Endometrial microvascular endothelial cells (primary cell): ENCODE results near the gene CETP. TPM values are rescaled to one million over a fixed set of nuclear protein-coding genes. Genes with fewer than 3 reads are reported as not detected.
"Not testable (repeated sequence)": the region's sequence is repeated elsewhere in the genome, so short reads cannot be mapped to it uniquely, and the experiment has no call there.

ENCODE experiments used
- in situ Hi-C: cut with HindIII; loops from 2 replicates; pipeline ENCODE4 v1.10.0; 2017; ENCODE audit warnings: low sequenced_read_pairs, low pct_unique_long_range_greater_than_20kb; ENCODE audit errors: inconsistent ontology term
- total RNA-seq: library from RNA; depleted of rRNA; stranded (reverse); fragments of >200 nt; gene quantifications from one replicate; pipeline ENCODE4 v1.2.3, GENCODE V29; 2015; ENCODE audit errors: inconsistent ontology term

Gene CETP
- total RNA-seq, 1 donor from 2014 or later: 14.7 TPM

- in situ Hi-C loops: no loop called here
These were observed 27.5 kb downstream of the CETP start, which contains the start of gene NLRC5 for GRCh38 chr16:56988948-56989945. Gene NLRC5, plus strand, starts transcription at chr16:56989557. Its CDS starts 31,156 bp downstream, at chr16:57020713.

- in situ Hi-C loops: no loop called here
These were observed 28.2 kb downstream of the CETP start for GRCh38 chr16:56989988-56990387.

- in situ Hi-C loops: no loop called here
These were observed 28.9 kb downstream of the CETP start for GRCh38 chr16:56990407-56991286.

DNA sequence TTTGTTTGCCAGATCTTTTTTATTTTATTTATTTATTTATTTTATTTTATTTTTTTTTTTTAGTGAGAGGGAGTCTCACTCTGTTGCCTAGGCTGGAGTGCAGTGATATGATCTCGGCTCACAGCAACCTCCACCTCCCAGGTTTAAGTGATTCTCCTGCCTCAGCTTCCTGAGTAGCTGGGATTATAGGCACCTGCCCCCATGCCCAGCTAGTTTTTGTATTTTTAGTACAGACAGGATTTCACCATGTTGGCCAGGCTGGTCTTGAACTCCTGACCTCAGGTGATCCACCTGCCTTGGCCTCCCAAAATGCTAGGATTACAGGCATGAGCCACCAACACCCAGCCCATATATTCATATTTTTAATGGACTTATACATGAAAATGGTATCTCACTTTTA lies 30.7 kb downstream of the CETP start:
- in situ Hi-C loops: not testable (repeated sequence)

DNA sequence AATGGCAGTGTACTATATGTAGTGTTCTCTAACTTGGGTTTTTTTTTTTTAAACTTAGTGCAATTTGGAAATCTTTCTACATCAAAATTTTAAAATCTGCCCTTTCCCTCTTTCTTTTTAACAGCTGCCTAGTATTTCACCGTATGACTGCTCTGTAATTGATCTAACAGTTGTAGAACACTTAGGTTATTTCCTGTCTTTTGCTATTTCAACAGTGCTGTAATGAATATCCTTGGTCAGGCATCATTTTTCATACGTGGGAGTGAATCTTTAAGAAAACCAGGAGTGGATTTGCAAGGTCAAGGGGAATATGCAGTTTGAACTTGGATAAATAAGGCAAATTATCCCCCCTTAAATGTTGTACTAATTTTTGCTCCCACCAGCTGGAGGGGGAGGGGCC lies 31.5 kb downstream of the CETP start:
- in situ Hi-C loops: no loop called here

GRCh38 chr16:56994311-56994710 lies 32.6 kb downstream of the CETP start:
- in situ Hi-C loops: no loop called here

GRCh38 chr16:56995136-56995805 lies 33.5 kb downstream of the CETP start:
- in situ Hi-C loops: no loop called here

GRCh38 chr16:56997264-56997663 lies 35.5 kb downstream of the CETP start:
- in situ Hi-C loops: no loop called here

DNA sequence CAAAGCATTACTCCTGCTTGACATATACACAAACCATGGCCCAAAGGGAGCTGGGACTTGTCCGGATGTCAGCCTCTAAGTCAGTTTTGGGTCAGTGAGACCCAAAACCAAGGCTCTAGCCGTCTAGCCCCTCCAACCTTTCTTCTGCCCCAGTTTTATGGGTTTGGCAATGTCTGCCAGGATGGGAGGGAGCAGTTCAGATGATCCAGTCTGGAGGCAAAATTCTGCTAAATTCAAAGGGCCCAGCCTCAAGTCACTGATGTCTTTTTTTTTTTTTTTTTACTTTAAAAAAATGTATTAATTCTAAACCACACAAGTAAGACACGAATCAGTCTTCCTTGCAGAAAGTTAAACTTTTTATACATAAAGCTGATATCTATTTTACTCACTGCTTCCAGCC lies 36.2 kb downstream of the CETP start:
- in situ Hi-C loops: no loop called here

- in situ Hi-C loops: no loop called here
These were observed 36.6 kb downstream of the CETP start for GRCh38 chr16:56998352-56998751.

DNA sequence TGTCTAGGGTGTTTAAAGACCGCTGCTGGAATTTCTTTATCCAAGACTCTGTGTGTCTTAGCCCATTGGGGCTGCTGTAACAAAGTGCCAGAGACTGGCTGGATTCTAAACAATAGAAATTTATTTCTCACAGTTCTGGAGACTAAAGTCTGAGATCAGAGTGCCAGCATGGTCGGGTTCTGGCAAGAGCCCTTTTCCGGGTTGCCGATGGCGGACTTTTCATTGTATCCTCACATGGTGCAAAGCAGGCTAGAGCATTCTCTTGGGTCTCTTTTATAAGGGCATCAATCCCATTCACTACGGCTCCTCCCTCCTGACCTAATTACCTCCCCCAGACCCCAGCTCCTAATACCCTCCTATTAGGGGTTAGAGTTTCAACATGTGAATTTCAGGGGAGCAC lies 37.1 kb downstream of the CETP start:
- in situ Hi-C loops: no loop called here

- in situ Hi-C loops: no loop called here
These were observed 37.9 kb downstream of the CETP start for GRCh38 chr16:56999409-57000270.

DNA sequence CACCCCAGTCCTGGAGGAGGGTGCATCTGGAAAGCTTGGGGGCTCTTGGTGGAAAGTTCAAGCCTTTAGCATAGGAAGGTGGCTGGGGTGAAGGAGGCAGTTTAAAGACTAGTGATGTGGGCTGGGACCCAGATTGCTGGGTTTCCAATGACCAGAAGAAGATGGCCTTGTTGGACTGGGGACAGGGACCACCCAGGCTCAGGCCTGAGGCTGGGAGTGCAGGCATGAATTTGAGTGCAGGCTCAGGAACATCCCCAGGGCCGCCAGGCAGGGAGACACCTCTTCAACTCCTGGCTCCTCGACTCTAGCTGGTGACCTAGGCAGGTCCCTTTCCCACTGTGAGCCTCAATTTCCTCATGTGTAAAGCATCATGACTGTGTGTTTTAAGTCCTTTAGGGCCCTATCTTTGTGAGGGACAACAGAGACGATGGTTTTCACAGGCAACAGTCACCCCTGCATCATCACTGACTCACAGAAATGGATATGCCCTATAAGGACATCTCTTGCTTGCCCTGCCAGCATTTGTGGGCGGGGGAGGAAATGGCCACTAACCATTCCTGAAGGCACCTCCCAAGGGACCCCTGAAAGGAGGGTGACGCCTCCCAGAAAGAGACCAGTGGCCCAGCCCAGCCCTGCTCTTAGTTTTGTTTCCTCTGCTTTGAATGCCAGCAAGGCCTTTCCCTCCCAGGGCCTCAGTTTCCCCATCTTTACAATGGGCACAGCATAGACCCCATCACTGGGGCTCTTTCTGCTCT lies 38.7 kb downstream of the CETP start:
- in situ Hi-C loops: no loop called here

DNA sequence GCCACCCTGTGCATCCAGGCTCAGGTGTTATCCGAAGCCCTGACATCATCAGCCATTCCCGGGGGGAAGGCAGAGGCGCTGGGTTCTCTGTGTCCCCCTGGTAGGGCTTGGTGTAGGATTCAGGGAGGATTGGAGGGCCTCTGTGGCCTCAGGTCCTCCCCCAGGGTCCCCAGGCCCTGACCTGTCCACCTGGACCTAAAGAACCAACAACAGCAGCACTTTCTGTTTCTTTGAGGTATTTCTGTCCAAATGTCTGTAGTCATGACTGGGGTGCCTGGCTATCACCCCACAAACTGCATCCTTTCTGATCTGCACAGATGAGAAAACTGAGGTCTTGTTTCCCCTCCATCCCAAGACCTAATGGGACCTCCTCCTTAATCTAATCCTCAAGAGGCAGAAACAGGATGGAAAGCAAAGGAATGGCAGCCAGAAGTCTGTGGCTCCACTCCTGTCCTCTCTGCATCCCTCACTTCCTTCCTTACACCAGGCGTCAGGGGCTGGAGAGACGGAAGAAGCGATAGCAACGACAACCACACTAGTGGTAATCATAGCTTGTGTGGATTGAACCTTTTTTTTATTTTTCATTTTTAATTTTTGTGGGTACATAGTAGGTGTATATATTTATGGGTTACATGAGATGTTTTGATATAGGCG lies 39.4 kb downstream of the CETP start:
- in situ Hi-C loops: no loop called here

DNA sequence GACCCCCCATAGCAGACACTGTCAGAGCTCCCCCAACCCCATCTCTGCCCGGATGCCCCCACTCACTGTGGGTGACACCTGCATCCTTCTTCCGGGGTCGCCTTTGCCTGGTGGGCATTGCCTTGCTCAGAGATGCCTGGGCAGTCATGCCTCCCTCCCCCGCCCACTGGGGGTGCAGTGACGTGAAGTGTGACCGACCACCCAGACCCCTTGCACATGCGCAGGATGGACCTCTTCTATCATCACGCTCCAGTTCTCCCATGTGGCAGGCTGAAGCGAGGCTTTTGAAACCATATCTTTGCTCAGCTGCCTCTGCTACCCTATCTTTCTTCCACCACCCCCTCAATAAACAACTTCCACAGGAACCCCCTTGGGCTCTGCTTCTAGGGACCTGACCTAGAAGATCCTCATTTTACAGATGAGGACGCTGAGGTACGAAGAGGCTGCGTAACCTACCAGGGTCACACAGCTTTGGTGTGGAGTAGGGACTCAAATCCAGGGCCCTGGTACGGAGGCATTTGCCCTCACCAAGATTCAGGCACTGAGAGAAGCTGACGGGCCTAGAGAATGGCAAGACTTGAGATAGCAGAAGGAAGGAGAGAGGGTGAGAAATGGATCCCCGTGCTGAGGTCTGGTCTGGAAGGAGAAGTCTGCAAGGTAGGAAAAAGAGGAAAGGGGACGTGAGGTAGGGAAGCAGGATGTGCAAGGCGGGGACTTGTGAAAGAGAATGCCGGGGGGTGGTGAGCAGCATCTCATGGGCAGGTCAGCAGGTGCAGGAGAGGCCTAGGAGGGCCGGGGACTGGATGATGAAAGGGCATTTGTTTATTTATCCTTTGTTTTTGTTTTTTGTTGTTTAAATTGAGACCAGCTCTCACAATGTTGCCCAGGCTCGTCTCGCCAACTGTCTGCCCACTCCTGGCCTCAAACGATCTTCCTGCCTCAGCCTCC lies 42.0 kb downstream of the CETP start:
- in situ Hi-C loops: no loop called here
